Body of pancreas (tissue), 4 donors: Measurements from ENCODE around the gene SERPINB2. TPM values are rescaled to one million over a fixed set of nuclear protein-coding genes. Genes with fewer than 3 reads are reported as not detected.

Experiments used
- ATAC-seq: fragments of 150-250 bp; one replicate; pipeline ENCODE4 v1.9.1; 2016
- DNase-seq, 4 donors: peaks; one replicate each; pipeline ENCODE4 v3.0.0-alpha.2; 2019
- H3K27ac ChIP-seq, 4 donors: fragments of 200-600 bp; sonication (generic); 1 replicate in 3 of 4; 2 replicates in 1 of 4; pipeline versions ENCODE4 v1.5.1 to v1.6.1; 2016 to 2019; ENCODE audit warnings: mild to moderate bottlenecking in 1 of 4, mixed read lengths in 1 of 4, moderate library complexity in 1 of 4
- H3K27me3 ChIP-seq, 2 donors: fragments of 200-600 bp; sonication (generic); one replicate each; pipeline ENCODE4 v1.6.0; 2016; ENCODE audit warnings: mild to moderate bottlenecking in 1 of 2
- H3K36me3 ChIP-seq, 2 donors: fragments of 200-600 bp; sonication (generic); replicated peaks in 1 of 2; 2 replicates each; pipeline ENCODE4 v1.5.1; 2016; ENCODE audit warnings: low read depth in 2 of 2; ENCODE audit not compliant: insufficient read depth in 1 of 2
- H3K4me1 ChIP-seq: fragments of 200-600 bp; sonication (generic); one replicate; pipeline ENCODE4 v1.6.0; 2016
- H3K4me3 ChIP-seq, 2 donors: fragments of 200-600 bp; sonication (generic); 1 replicate in 1 of 2; 2 replicates in 1 of 2; pipeline ENCODE4 v1.5.1; 2016 to 2019
- H3K9me3 ChIP-seq, 3 donors: fragments of 200-600 bp; sonication (generic); 1 replicate in 2 of 3; 2 replicates in 1 of 3; pipeline ENCODE4 v1.5.1; 2016
- CTCF ChIP-seq, 7 experiments: fragments of 450-650 bp in 4 of 7; fragments of 200-600 bp in 3 of 7; sonication (generic) in 3 of 7; IDR thresholded peaks; one replicate each; pipeline ENCODE4 v1.5.1; 2016 to 2019; ENCODE audit warnings: antibody characterized with exemption in 7 of 7
- POLR2A ChIP-seq, 3 donors: fragments of 450-650 bp; IDR thresholded peaks; one replicate each; pipeline ENCODE4 v1.6.1; 2016; ENCODE audit warnings: antibody characterized with exemption in 3 of 3, mild to moderate bottlenecking in 2 of 3
- WGBS, 2 donors: methylation state at CpG; one replicate each; pipeline ENCODE4 v1.1.5; 2017; 5-methylcytosine and 5-hydroxymethylcytosine counted together
- intact Hi-C: fragments of 100-400 bp; cut with DNase I; formaldehyde crosslinking; loops from one replicate; pipeline ENCODE4 v1.15.1; 2023
- total RNA-seq, 2 donors: library from RNA; depleted of rRNA; stranded (reverse); fragments of >200 nt; gene quantifications; one replicate each; pipeline ENCODE4 v1.1.0, GENCODE V29; 2016

Gene SERPINB2
- total RNA-seq, 2 donors from 2014 or later = 1.6 TPM; not detected in 1

- Histone ChIP-seq H3K4me1 (peaks cover 26% of the 10 kb centered on the region), H3K4me3 (no peak overlapping the region), H3K36me3 (no peaks in the 10 kb centered on the region), H3K9me3 (no peaks in the 10 kb centered on the region), H3K27me3 (no peaks in the 10 kb centered on the region), H3K27ac (no peak overlapping the region)
- ATAC-seq = no peak
- intact Hi-C loops = no loop called here
- no peak for DNase-seq
- WGBS, 2 donors = 52 to 67% methylated on average over 3 of the region's 3 CpGs
- TF ChIP-seq CTCF (IDR thresholded peaks at IDR 0.05) (no peak), POLR2A (IDR thresholded peaks at IDR 0.05) (no peak)
Observed at GRCh38 chr18:63878343-63878742, 9.2 kb upstream of the SERPINB2 start.

- Histone ChIP-seq H3K4me3 (no peak overlapping the region), H3K4me1 (peaks cover 32% of the 10 kb centered on the region), H3K27ac (no peak overlapping the region), H3K27me3 (no peaks in the 10 kb centered on the region), H3K36me3 (no peaks in the 10 kb centered on the region), H3K9me3 (no peaks in the 10 kb centered on the region)
- ATAC-seq (no peak), DNase-seq (no peak)
- 88 to 89% methylated on average over 4 of the region's 4 CpGs for WGBS, 2 donors
- TF ChIP-seq POLR2A (IDR thresholded peaks at IDR 0.05) = no peak
- no peak for TF ChIP-seq CTCF (IDR thresholded peaks at IDR 0.05)
- intact Hi-C loops = no loop called here
Observed at GRCh38 chr18:63878925-63879324, 8.6 kb upstream of the SERPINB2 start.

- Histone ChIP-seq H3K27ac (no peak overlapping the region), H3K9me3 (no peaks in the 10 kb centered on the region), H3K4me1 (peaks cover 33% of the 10 kb centered on the region), H3K27me3 (no peaks in the 10 kb centered on the region), H3K4me3 (no peak overlapping the region), H3K36me3 (no peaks in the 10 kb centered on the region)
- DNase-seq = no peak
- WGBS, 2 donors = 75 to 82% methylated on average over 2 of the region's 2 CpGs
- intact Hi-C loops = no loop called here
- TF ChIP-seq CTCF (IDR thresholded peaks at IDR 0.05) = no peak
- no peak for TF ChIP-seq POLR2A (IDR thresholded peaks at IDR 0.05)
- ATAC-seq = no peak
Observed at GRCh38 chr18:63879709-63880108, 7.8 kb upstream of the SERPINB2 start.

GRCh38 chr18:63881851-63882250 lies 5.7 kb upstream of the SERPINB2 start:
- Histone ChIP-seq H3K36me3 (no peaks in the 10 kb centered on the region), H3K4me3 (no peak overlapping the region), H3K27ac (peak overlapping the region in 2 of 4 donors; percentile 72 to 77), H3K4me1 (peaks cover 33% of the 10 kb centered on the region), H3K9me3 (no peaks in the 10 kb centered on the region), H3K27me3 (no peaks in the 10 kb centered on the region)
- intact Hi-C loops = no loop called here
- DNase-seq = no peak
- no peak for ATAC-seq
- whole genome bisulfite sequencing, 2 donors = 84 to 87% methylated on average over 4 of the region's 4 CpGs
- TF ChIP-seq POLR2A (IDR thresholded peaks at IDR 0.05) (no peak), CTCF (IDR thresholded peaks at IDR 0.05) (no peak)

- peak in 1 of 3 donors; percentile 3 for TF ChIP-seq POLR2A (IDR thresholded peaks at IDR 0.05)
- no peak for TF ChIP-seq CTCF (IDR thresholded peaks at IDR 0.05)
- H3K4me1 ChIP-seq = peaks cover 33% of the 10 kb centered on the region
- H3K36me3 ChIP-seq = no peaks in the 10 kb centered on the region
- 20 to 25% methylated on average over 8 of the region's 8 CpGs for WGBS, 2 donors
- DNase-seq = peak; percentile 85 to 89 (median 86)
- H3K4me3 ChIP-seq = no peak overlapping the region
- H3K9me3 ChIP-seq = no peaks in the 10 kb centered on the region
- peak overlapping the region; percentile 30 to 77 (median 69) for H3K27ac ChIP-seq
- ATAC-seq = peak; percentile 96
- no peaks in the 10 kb centered on the region for H3K27me3 ChIP-seq
- intact Hi-C loops = no loop called here
Observed at GRCh38 chr18:63882333-63883141, 5.0 kb upstream of the SERPINB2 start.
